Activated CD4-positive, alpha-beta T cell treated with anti-CD3 and anti-CD28 coated beads for 36 hours (primary cell): Measurements from ENCODE around the gene DYSF. TPM values are rescaled to one million over a fixed set of nuclear protein-coding genes. Genes with fewer than 3 reads are reported as not detected.

ENCODE experiments used
- ATAC-seq: fragments of 200-7000 bp; cut with Tn5 transposase; one replicate; pipeline ENCODE4 v1.10.0; 2021; ENCODE audit warnings: mild to moderate bottlenecking, moderate library complexity
- CTCF ChIA-PET: fragments of 350-600 bp; sonication (Branson Sonifier 250); formaldehyde crosslinking; loops from one replicate; lab custom pipeline; 2021; ENCODE audit warnings: antibody characterized with exemption; lab: Charles Lee
- POLR2A ChIA-PET: fragments of 350-600 bp; sonication (Branson Sonifier 250); formaldehyde crosslinking; loops from one replicate; lab custom pipeline; 2021; ENCODE audit warnings: antibody characterized with exemption, inconsistent platforms; lab: Charles Lee
- DNase-seq: peaks from one replicate; pipeline ENCODE4 v3.0.0-alpha.2; 2020
- H3K27ac Mint-ChIP-seq: one replicate; pipeline ENCODE4 v1.8.0; 2021; ENCODE audit warnings: mixed read lengths
- H3K27me3 Mint-ChIP-seq: one replicate; pipeline ENCODE4 v1.8.0; 2021; ENCODE audit warnings: mixed read lengths
- H3K36me3 Mint-ChIP-seq: one replicate; pipeline ENCODE4 v1.8.0; 2021; ENCODE audit warnings: low read depth, mixed read lengths
- H3K4me1 Mint-ChIP-seq: one replicate; pipeline ENCODE4 v1.8.0; 2021; ENCODE audit warnings: mixed read lengths
- H3K4me3 Mint-ChIP-seq: one replicate; pipeline ENCODE4 v1.8.0; 2021; ENCODE audit warnings: mild to moderate bottlenecking, moderate library complexity, mixed read lengths
- H3K9me3 Mint-ChIP-seq: one replicate; pipeline ENCODE4 v1.8.0; 2021; ENCODE audit warnings: low read depth, mixed read lengths
- intact Hi-C, 2 experiments: fragments of 100-400 bp; cut with DNase I in 1 of 2; cut with micrococcal nuclease in 1 of 2; formaldehyde crosslinking; loops; one replicate each; pipeline versions ENCODE4 v1.14.2 to v1.15.1; 2022 to 2024; cut with DNase I, micrococcal nuclease
- total RNA-seq, 2 experiments: library from RNA; stranded (reverse); gene quantifications; one replicate each; pipeline ENCODE4 v1.2.3, GENCODE V29; 2021

Gene DYSF
- total RNA-seq, 2 experiments from 2014 or later = 0.02 TPM; not detected in 1

- POLR2A ChIA-PET = interaction anchor here (0.5 kb wide), 1 partner anchor 645 kb away, joined by 6 read pairs; no protein-coding TSS in a partner anchor
- ATAC-seq (no peak), DNase-seq (no peak)
- Mint-ChIP-seq H3K4me3 (no peak overlapping the region), H3K9me3 (no peaks in the 10 kb centered on the region), H3K36me3 (no peaks in the 10 kb centered on the region), H3K27ac (no peak overlapping the region), H3K27me3 (peaks cover 9% of the 10 kb centered on the region), H3K4me1 (no peaks in the 10 kb centered on the region)
- CTCF ChIA-PET = no interaction called here
- intact Hi-C loops = no loop called here
These were observed 219.8 kb downstream of the DYSF start for GRCh38 chr2:71672826-71673795.

GRCh38 chr2:71674158-71674851, 220.9 kb downstream of the DYSF start:
- no peaks in the 10 kb centered on the region for H3K36me3 Mint-ChIP-seq
- H3K4me3 Mint-ChIP-seq = no peak overlapping the region
- H3K27me3 Mint-ChIP-seq = peaks cover 11% of the 10 kb centered on the region
- DNase-seq (no peak), ATAC-seq (no peak)
- intact Hi-C loops = no loop called here
- H3K27ac Mint-ChIP-seq = no peak overlapping the region
- H3K9me3 Mint-ChIP-seq = no peaks in the 10 kb centered on the region
- H3K4me1 Mint-ChIP-seq = no peaks in the 10 kb centered on the region
- ChIA-PET CTCF (no interaction called here), POLR2A (no interaction called here)

GRCh38 chr2:71675296-71675695, 221.9 kb downstream of the DYSF start:
- no peaks in the 10 kb centered on the region for H3K36me3 Mint-ChIP-seq

GRCh38 chr2:71678874-71679273, 225.5 kb downstream of the DYSF start:
- H3K36me3 Mint-ChIP-seq = no peaks in the 10 kb centered on the region
- DNase-seq (no peak), ATAC-seq (no peak)
- intact Hi-C loops = no loop called here
- peaks cover 7% of the 10 kb centered on the region for H3K27me3 Mint-ChIP-seq
- ChIA-PET CTCF (no interaction called here), POLR2A (interaction anchor here (0.7 kb wide), 1 partner anchor 452 kb away, joined by 3 read pairs; the partner anchor contains the start of gene PAIP2B)
- no peak overlapping the region for H3K4me3 Mint-ChIP-seq
- H3K9me3 Mint-ChIP-seq = no peaks in the 10 kb centered on the region
- H3K27ac Mint-ChIP-seq = no peak overlapping the region
- H3K4me1 Mint-ChIP-seq = no peaks in the 10 kb centered on the region

More at GRCh38 chr2:71675296-71675695, 221.9 kb downstream of the DYSF start:
- Mint-ChIP-seq H3K4me1 (no peaks in the 10 kb centered on the region), H3K9me3 (no peaks in the 10 kb centered on the region), H3K27me3 (peaks cover 7% of the 10 kb centered on the region), H3K4me3 (no peak overlapping the region), H3K27ac (no peak overlapping the region)
- ATAC-seq (no peak), DNase-seq (no peak)
- POLR2A ChIA-PET = no interaction called here
- intact Hi-C loops = no loop called here
- CTCF ChIA-PET = no interaction called here

- H3K36me3 Mint-ChIP-seq = no peaks in the 10 kb centered on the region
- CTCF ChIA-PET = no interaction called here
- H3K9me3 Mint-ChIP-seq = no peaks in the 10 kb centered on the region
- DNase-seq = no peak
- peaks cover 7% of the 10 kb centered on the region for H3K27me3 Mint-ChIP-seq
- H3K4me3 Mint-ChIP-seq = no peak overlapping the region
- intact Hi-C loops = no loop called here
- H3K4me1 Mint-ChIP-seq = no peaks in the 10 kb centered on the region
- no peak for ATAC-seq
- POLR2A ChIA-PET = no interaction called here
- no peak overlapping the region for H3K27ac Mint-ChIP-seq
These were observed 226.1 kb downstream of the DYSF start for GRCh38 chr2:71679491-71679890.

- POLR2A ChIA-PET = interaction anchor here (0.7 kb wide), 1 partner anchor 498 kb away, joined by 9 read pairs; no protein-coding TSS in a partner anchor
- Mint-ChIP-seq H3K9me3 (no peaks in the 10 kb centered on the region), H3K27ac (no peak overlapping the region), H3K27me3 (peaks cover 6% of the 10 kb centered on the region), H3K4me1 (no peaks in the 10 kb centered on the region), H3K36me3 (no peaks in the 10 kb centered on the region), H3K4me3 (no peak overlapping the region)
- intact Hi-C loops = no loop called here
- CTCF ChIA-PET = no interaction called here
- DNase-seq (no peak), ATAC-seq (no peak)
These were observed 227.6 kb downstream of the DYSF start for GRCh38 chr2:71680925-71681324.

GRCh38 chr2:71681626-71682025, 228.3 kb downstream of the DYSF start:
- DNase-seq (no peak), ATAC-seq (no peak)
- ChIA-PET CTCF (no interaction called here), POLR2A (no interaction called here)
- no peaks in the 10 kb centered on the region for H3K36me3 Mint-ChIP-seq
- no peaks in the 10 kb centered on the region for H3K4me1 Mint-ChIP-seq
- intact Hi-C loops = no loop called here
- no peak overlapping the region for H3K4me3 Mint-ChIP-seq
- peaks cover 5% of the 10 kb centered on the region for H3K27me3 Mint-ChIP-seq
- no peak overlapping the region for H3K27ac Mint-ChIP-seq
- H3K9me3 Mint-ChIP-seq = no peaks in the 10 kb centered on the region

- no peaks in the 10 kb centered on the region for H3K4me1 Mint-ChIP-seq
- H3K27ac Mint-ChIP-seq = no peak overlapping the region
- ChIA-PET CTCF (no interaction called here), POLR2A (no interaction called here)
- no peak overlapping the region for H3K4me3 Mint-ChIP-seq
- ATAC-seq (no peak), DNase-seq (no peak)
- intact Hi-C loops = no loop called here
- H3K27me3 Mint-ChIP-seq = peaks cover 2% of the 10 kb centered on the region
- no peaks in the 10 kb centered on the region for H3K9me3 Mint-ChIP-seq
- no peaks in the 10 kb centered on the region for H3K36me3 Mint-ChIP-seq
These were observed 229.0 kb downstream of the DYSF start for GRCh38 chr2:71682341-71682740.

GRCh38 chr2:71683070-71683469, 229.7 kb downstream of the DYSF start:
- Mint-ChIP-seq H3K4me1 (no peaks in the 10 kb centered on the region), H3K27me3 (peaks cover 2% of the 10 kb centered on the region), H3K36me3 (no peaks in the 10 kb centered on the region), H3K27ac (no peak overlapping the region), H3K4me3 (no peak overlapping the region), H3K9me3 (no peaks in the 10 kb centered on the region)
- POLR2A ChIA-PET = no interaction called here
- ATAC-seq = no peak
- CTCF ChIA-PET = no interaction called here
- DNase-seq = no peak
- intact Hi-C loops = no loop called here

- H3K27ac Mint-ChIP-seq = no peak overlapping the region
- no peak for DNase-seq
- H3K4me1 Mint-ChIP-seq = no peaks in the 10 kb centered on the region
- intact Hi-C loops = no loop called here
- ChIA-PET CTCF (no interaction called here), POLR2A (no interaction called here)
- H3K4me3 Mint-ChIP-seq = no peak overlapping the region
- no peaks in the 10 kb centered on the region for H3K9me3 Mint-ChIP-seq
- ATAC-seq = no peak
- peaks cover under 1% of the 10 kb centered on the region for H3K27me3 Mint-ChIP-seq
- no peaks in the 10 kb centered on the region for H3K36me3 Mint-ChIP-seq
These were observed 230.3 kb downstream of the DYSF start for GRCh38 chr2:71683666-71684065.

- no peaks in the 10 kb centered on the region for H3K27me3 Mint-ChIP-seq
- no peaks in the 10 kb centered on the region for H3K9me3 Mint-ChIP-seq
- ChIA-PET CTCF (interaction anchor here (0.6 kb wide), 2 partner anchors 138 to 639 kb away, joined by 3 read pairs; no protein-coding TSS in a partner anchor), POLR2A (no interaction called here)
- no peaks in the 10 kb centered on the region for H3K36me3 Mint-ChIP-seq
- DNase-seq = no peak
- H3K27ac Mint-ChIP-seq = no peak overlapping the region
- no peaks in the 10 kb centered on the region for H3K4me1 Mint-ChIP-seq
- ATAC-seq = no peak
- H3K4me3 Mint-ChIP-seq = no peak overlapping the region
- intact Hi-C loops = no loop called here
These were observed 231.1 kb downstream of the DYSF start for GRCh38 chr2:71684226-71685072.
